Gastrocnemius medialis (tissue), 4 donors: ENCODE results near the gene ACVR1.

Experiments
- CTCF ChIP-seq, 5 experiments: fragments of 450-650 bp in 3 of 5; fragments of 200-600 bp in 2 of 5; sonication (generic) in 2 of 5; IDR thresholded peaks in 4 of 5; conservative IDR thresholded peaks in 1 of 5; 1 replicate in 4 of 5; 2 replicates in 1 of 5; pipeline ENCODE4 v1.5.1; 2016 to 2019; ENCODE audit warnings: antibody characterized with exemption in 5 of 5, mild to moderate bottlenecking in 3 of 5, moderate library complexity in 3 of 5
- POLR2A ChIP-seq, 2 donors: fragments of 450-650 bp; IDR thresholded peaks; one replicate each; pipeline ENCODE4 v1.6.1; 2017; ENCODE audit warnings: antibody characterized with exemption in 2 of 2, mild to moderate bottlenecking in 2 of 2, moderate library complexity in 2 of 2

GRCh38 chr2:157830696-157831570 lies 45.2 kb downstream of the ACVR1 start:
- TF ChIP-seq CTCF (IDR thresholded peaks at IDR 0.05 in 4 of 5, conservative IDR thresholded peaks at IDR 0.05 in 1 of 5) (no peak), POLR2A (IDR thresholded peaks at IDR 0.05) (no peak)
